GM12878 (cell line): ENCODE results near the gene IL17RA.

Source experiments
- EP300 ChIP-seq, 2 experiments: fragments of 150-350 bp in 1 of 2; IDR thresholded peaks; 2 replicates each; pipeline ENCODE4 v1.6.1; 2011 to 2012; ENCODE audit warnings: low read depth in 2 of 2, low read length in 2 of 2, borderline replicate concordance in 1 of 2, improper control_type of control experiment in 1 of 2, inconsistent platforms in 1 of 2; ENCODE audit not compliant: control insufficient read depth in 1 of 2
- TF ChIP-seq, protein P1 (sequence below): IDR thresholded peaks from 2 replicates; pipeline ENCODE4 v1.6.1; 2012; ENCODE audit warnings: low read length, inconsistent platforms

DNA sequence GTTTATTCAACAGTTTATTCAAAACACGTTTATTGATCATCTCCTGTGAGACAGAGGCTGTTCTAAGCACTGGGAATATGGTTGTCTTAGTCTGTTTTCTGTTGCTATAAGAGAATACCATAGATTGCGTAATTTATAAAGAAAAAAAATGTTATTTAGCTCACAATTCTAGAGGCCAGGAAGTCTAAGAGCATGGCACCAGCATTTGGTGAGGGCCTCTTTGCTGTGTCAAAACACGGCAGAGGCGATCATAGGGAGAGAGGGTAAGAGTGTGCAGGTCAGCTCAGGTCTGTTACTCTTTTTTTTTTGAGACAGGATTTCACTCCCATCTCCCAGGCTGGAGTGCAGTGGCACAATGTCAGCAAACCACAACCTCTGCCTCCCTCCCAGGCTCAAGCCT lies 5.2 kb upstream of the IL17RA start:
- TF ChIP-seq, protein P1, sequence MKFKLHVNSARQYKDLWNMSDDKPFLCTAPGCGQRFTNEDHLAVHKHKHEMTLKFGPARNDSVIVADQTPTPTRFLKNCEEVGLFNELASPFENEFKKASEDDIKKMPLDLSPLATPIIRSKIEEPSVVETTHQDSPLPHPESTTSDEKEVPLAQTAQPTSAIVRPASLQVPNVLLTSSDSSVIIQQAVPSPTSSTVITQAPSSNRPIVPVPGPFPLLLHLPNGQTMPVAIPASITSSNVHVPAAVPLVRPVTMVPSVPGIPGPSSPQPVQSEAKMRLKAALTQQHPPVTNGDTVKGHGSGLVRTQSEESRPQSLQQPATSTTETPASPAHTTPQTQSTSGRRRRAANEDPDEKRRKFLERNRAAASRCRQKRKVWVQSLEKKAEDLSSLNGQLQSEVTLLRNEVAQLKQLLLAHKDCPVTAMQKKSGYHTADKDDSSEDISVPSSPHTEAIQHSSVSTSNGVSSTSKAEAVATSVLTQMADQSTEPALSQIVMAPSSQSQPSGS: no peak
- no peak for TF ChIP-seq EP300 (IDR thresholded peaks at IDR 0.05; ENCODE audit: borderline replicate concordance in 1 of 2, control insufficient read depth in 1 of 2, low read depth in 2 of 2, low read length in 2 of 2)
